ENCODE data around the gene AFAP1L1.

AFAP1L1 gene

GRCh38 chr5:149379177-149379761, 107.6 kb downstream of the AFAP1L1 start, which contains the start of gene IL17B:
IL17B (minus strand) TSS chr5:149379292; CDS start chr5:149379225, 67 bp downstream.
- no peak for TF ChIP-seq CTCF (IDR thresholded peaks at IDR 0.05; ENCODE audit: low read depth, low read length)
- H3K4me3 ChIP-seq (ENCODE audit: low read depth, low read length) = no peak within 1 kb of the TSS

GRCh38 chr5:149379818-149380374, 108.2 kb downstream of the AFAP1L1 start:
- no peak for TF ChIP-seq CTCF (IDR thresholded peaks at IDR 0.05; ENCODE audit: low read depth, low read length)
- no peak overlapping the region for H3K4me3 ChIP-seq (ENCODE audit: low read depth, low read length)

- TF ChIP-seq CTCF (IDR thresholded peaks at IDR 0.05; ENCODE audit: low read depth, low read length) = no peak
- no peak overlapping the region for H3K4me3 ChIP-seq (ENCODE audit: low read depth, low read length)
Observed at GRCh38 chr5:149380466-149381121, 108.9 kb downstream of the AFAP1L1 start.

GRCh38 chr5:149381261-149381985, 109.8 kb downstream of the AFAP1L1 start:
- TF ChIP-seq CTCF (IDR thresholded peaks at IDR 0.05; ENCODE audit: low read depth, low read length) = no peak
- no peak overlapping the region for H3K4me3 ChIP-seq (ENCODE audit: low read depth, low read length)

GRCh38 chr5:149381986-149382338, 110.3 kb downstream of the AFAP1L1 start:
- peak; percentile 94 for TF ChIP-seq CTCF (IDR thresholded peaks at IDR 0.05; ENCODE audit: low read depth, low read length)
- no peak overlapping the region for H3K4me3 ChIP-seq (ENCODE audit: low read depth, low read length)

GRCh38 chr5:149382517-149383220, 111.0 kb downstream of the AFAP1L1 start:
- H3K4me3 ChIP-seq (ENCODE audit: low read depth, low read length) = no peak overlapping the region
- TF ChIP-seq CTCF (IDR thresholded peaks at IDR 0.05; ENCODE audit: low read depth, low read length) = no peak
